SJSA1 (cell line): ENCODE data around the gene POTEJ. TPM values are rescaled to one million over a fixed set of nuclear protein-coding genes. Genes with fewer than 3 reads are reported as not detected.
"Not testable (repeated sequence)": the region's sequence is repeated elsewhere in the genome, so short reads cannot be mapped to it uniquely, and the experiment has no call there.

ENCODE experiments used
- DNase-seq, 2 experiments: peaks; one replicate each; pipeline ENCODE4 v3.0.0-alpha.2; 2015 to 2020; ENCODE audit warnings: low spot score in 2 of 2, low read depth in 1 of 2
- H3K27ac ChIP-seq: fragments of 250-450 bp; sonication (Bioruptor Pico); 2 replicates; pipeline ENCODE4 v1.5.1; 2020; ENCODE audit warnings: mild to moderate bottlenecking, moderate library complexity
- H3K27me3 ChIP-seq: fragments of 250-450 bp; sonication (Bioruptor Pico); replicated peaks from 2 replicates; pipeline ENCODE4 v1.5.1; 2020; ENCODE audit warnings: mild to moderate bottlenecking, moderate library complexity
- H3K36me3 ChIP-seq: fragments of 250-450 bp; sonication (Bioruptor Pico); 2 replicates; pipeline ENCODE4 v1.5.1; 2020; ENCODE audit warnings: mild to moderate bottlenecking
- H3K4me1 ChIP-seq: fragments of 250-450 bp; sonication (Bioruptor Pico); replicated peaks from 2 replicates; pipeline ENCODE4 v1.6.1; 2021; ENCODE audit warnings: mild to moderate bottlenecking
- H3K4me3 ChIP-seq: fragments of 250-450 bp; sonication (Bioruptor Pico); 2 replicates; pipeline ENCODE4 v1.5.1; 2020; ENCODE audit warnings: mild to moderate bottlenecking
- H3K9me3 ChIP-seq: fragments of 250-450 bp; sonication (Bioruptor Pico); replicated peaks from 2 replicates; pipeline ENCODE4 v1.5.1; 2020; ENCODE audit warnings: mild to moderate bottlenecking
- total RNA-seq: library from RNA; depleted of rRNA; stranded (reverse); fragments of >200 nt; shearing (Covaris generic); gene quantifications from 2 replicates; pipeline ENCODE4 v1.2.3, GENCODE V29; 2014; rRNA removed

POTEJ gene
- total RNA-seq, 1 experiment from 2014 or later: not detected

DNA sequence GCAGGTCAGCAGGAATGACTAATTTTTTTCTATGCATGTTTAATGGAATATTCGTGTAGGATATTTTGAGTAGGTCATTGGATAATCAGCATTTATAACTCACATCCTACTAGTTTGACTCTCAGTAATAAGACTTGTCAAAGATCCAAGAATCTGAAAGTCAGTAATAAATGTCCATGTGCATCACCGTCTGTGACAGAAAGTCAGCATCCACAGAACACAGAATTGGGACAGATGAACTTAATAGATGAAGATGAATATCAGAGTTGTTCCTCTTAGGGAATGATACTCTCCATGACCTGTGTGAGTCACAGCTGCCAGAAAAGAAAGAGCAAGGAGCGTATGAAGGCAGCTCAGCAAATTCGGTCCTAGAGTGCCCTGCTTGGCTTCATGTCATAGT is 30.4 kb downstream of the POTEJ start:
- not testable (repeated sequence) for H3K9me3 ChIP-seq, H3K4me1 ChIP-seq, H3K27me3 ChIP-seq, DNase-seq, H3K36me3 ChIP-seq, H3K4me3 ChIP-seq, H3K27ac ChIP-seq

- H3K9me3 ChIP-seq, H3K27me3 ChIP-seq, H3K27ac ChIP-seq, DNase-seq, H3K4me1 ChIP-seq, H3K36me3 ChIP-seq, H3K4me3 ChIP-seq: not testable (repeated sequence)
These were observed 38.0 kb downstream of the POTEJ start for GRCh38 chr2:130649285-130649684.

GRCh38 chr2:130664506-130664905 is 53.3 kb downstream of the POTEJ start:
- H3K27me3 ChIP-seq, DNase-seq, H3K4me1 ChIP-seq, H3K36me3 ChIP-seq, H3K9me3 ChIP-seq, H3K27ac ChIP-seq, H3K4me3 ChIP-seq: not testable (repeated sequence)

- not testable (repeated sequence) for H3K27ac ChIP-seq, H3K36me3 ChIP-seq, H3K9me3 ChIP-seq, H3K27me3 ChIP-seq, H3K4me1 ChIP-seq, H3K4me3 ChIP-seq, DNase-seq
These were observed 54.4 kb downstream of the POTEJ start for GRCh38 chr2:130665596-130665995.

- H3K36me3 ChIP-seq, H3K4me3 ChIP-seq, H3K27ac ChIP-seq, H3K9me3 ChIP-seq, DNase-seq, H3K27me3 ChIP-seq, H3K4me1 ChIP-seq: not testable (repeated sequence)
These were observed 56.3 kb downstream of the POTEJ start for GRCh38 chr2:130667516-130667915.

DNA sequence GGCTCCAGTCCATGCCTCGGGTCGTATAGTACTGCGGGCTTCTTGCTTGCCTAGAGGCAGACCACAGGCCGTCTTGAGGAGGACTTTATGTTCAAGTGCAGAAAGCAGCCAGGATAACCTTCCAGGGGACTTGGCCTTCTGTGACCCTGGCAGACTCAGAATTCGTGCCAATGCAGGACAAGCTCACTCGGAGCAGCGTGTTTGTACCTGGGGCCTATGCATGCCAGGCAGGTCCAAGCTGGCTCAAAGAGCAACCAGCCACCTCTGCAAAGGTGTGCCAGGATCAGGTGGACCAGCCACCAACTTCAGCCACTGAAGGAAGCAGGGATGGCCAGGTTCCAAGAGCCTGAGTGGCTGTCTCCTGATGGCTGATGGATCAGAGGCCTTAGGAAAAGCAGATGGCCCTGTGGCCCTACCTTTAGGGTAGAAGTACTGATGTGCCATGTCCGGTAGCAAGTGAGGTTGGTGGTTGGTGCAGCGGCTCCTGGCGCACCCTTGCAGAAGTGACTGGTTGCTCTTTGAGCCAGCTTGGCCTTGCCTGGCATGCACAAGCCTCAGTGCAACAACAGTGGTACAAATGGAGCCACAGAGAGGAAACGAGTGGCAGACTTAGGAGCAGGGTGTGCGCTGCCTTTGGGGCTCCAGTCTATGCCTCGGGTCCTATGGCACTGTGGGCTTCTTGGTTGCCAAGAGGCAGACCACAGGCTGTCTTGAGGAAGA is 58.9 kb downstream of the POTEJ start:
- H3K4me1 ChIP-seq, H3K27me3 ChIP-seq, H3K27ac ChIP-seq, H3K4me3 ChIP-seq, H3K9me3 ChIP-seq, H3K36me3 ChIP-seq, DNase-seq: not testable (repeated sequence)

GRCh38 chr2:130692041-130692770 is 81.0 kb downstream of the POTEJ start:
- not testable (repeated sequence) for DNase-seq, H3K27me3 ChIP-seq, H3K36me3 ChIP-seq, H3K27ac ChIP-seq, H3K4me1 ChIP-seq, H3K4me3 ChIP-seq, H3K9me3 ChIP-seq

GRCh38 chr2:130693474-130693873 is 82.2 kb downstream of the POTEJ start:
- not testable (repeated sequence) for H3K36me3 ChIP-seq, DNase-seq, H3K27me3 ChIP-seq, H3K4me1 ChIP-seq, H3K9me3 ChIP-seq, H3K4me3 ChIP-seq, H3K27ac ChIP-seq

- not testable (repeated sequence) for H3K27ac ChIP-seq, H3K27me3 ChIP-seq, H3K36me3 ChIP-seq, H3K4me1 ChIP-seq, H3K9me3 ChIP-seq, H3K4me3 ChIP-seq, DNase-seq
These were observed 92.0 kb downstream of the POTEJ start for GRCh38 chr2:130703250-130703649.

Other genes starting within 250 kb of the POTEJ start
- not detected in 2 replicates for gene POTEI, start 102.1 kb upstream of the POTEJ start, total RNA-seq
- not detected in 2 replicates for gene CFC1B, start 90.2 kb upstream of the POTEJ start, total RNA-seq
- not detected in 2 replicates for gene CFC1, start 11.9 kb upstream of the POTEJ start, total RNA-seq
- gene GPR148, start 117.6 kb downstream of the POTEJ start, total RNA-seq: not detected in 2 replicates
- gene AMER3, start 144.1 kb downstream of the POTEJ start, total RNA-seq: not detected in 2 replicates
- 3.9 and 6.9 TPM in 2 replicates for gene ARHGEF4, start 225.5 kb downstream of the POTEJ start, total RNA-seq